ENCODE data around the gene SIGLEC7.

GRCh38 chr19:51096473-51097165 lies 45.5 kb upstream of the SIGLEC7 start:
- TF ChIP-seq ZFP37 (tag by site-specific recombination; IDR thresholded peaks at IDR 0.05): no peak
- peak; percentile 39; the same call in 1 of the 2 replicates for TF ChIP-seq CTCF (tag by site-specific recombination; IDR thresholded peaks at IDR 0.05)
- TF ChIP-seq ZBTB26 (tag by site-specific recombination; optimal IDR thresholded peaks at IDR 0.05): no peak
- no peak for TF ChIP-seq YY1 (tag by site-specific recombination; IDR thresholded peaks at IDR 0.05)
- no peak for TF ChIP-seq ZNF280C (tag by site-specific recombination; IDR thresholded peaks at IDR 0.05)
- TF ChIP-seq HIC1 (tag by site-specific recombination; IDR thresholded peaks at IDR 0.05): no peak
- TF ChIP-seq ZNF2 (tag by site-specific recombination; IDR thresholded peaks at IDR 0.05): no peak

Measured in HEK293 (cell line).